ENCODE measurements around the gene OLFM4.

The OLFM4 gene

DNA sequence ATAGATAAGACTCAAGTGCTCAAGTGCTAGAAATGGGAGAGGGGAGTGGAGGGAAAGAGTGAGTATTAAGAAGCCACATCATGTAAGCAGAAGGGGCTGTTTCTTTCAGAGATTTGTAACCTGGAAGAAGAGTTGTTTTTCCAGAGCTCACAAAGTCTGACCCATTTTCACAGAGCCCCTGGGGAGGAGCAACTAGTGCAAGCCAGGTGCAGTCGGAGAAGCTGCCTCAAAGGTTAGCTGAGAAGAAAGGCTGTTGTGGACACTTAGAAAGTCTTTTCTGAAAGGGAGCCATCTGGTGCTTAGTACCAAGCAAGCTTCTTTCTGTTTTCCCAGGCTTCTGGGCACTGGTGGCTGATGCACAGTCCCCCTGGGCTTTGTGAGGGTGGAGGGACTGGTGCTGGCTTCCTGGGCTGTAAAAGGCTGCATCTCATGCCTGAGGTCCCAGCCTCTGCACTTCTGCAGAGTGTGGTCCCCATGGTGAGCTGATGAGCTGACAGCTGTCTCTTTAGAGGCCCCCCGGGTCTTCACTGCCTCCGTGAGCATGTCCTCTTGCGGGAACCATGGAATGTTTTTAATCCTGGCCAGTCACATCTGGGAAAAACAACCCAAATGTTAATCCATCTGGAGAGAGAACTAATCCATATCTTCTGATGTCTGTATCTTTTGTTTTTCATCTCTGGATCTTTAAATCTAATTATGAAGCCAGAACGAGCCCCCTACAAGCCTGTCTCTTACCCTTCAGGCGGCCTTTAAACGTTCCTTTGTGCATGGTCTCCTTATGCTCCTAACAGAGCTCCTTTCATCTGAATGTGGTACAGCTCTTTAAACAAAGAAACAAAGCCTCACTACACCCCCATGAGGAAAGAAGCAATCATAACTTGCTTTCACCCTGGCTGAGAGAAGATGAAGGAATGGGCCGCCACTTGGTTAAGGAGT is 40.2 kb downstream of the OLFM4 start:
- no peak for DNase-seq (ENCODE audit: low read depth)

DNA sequence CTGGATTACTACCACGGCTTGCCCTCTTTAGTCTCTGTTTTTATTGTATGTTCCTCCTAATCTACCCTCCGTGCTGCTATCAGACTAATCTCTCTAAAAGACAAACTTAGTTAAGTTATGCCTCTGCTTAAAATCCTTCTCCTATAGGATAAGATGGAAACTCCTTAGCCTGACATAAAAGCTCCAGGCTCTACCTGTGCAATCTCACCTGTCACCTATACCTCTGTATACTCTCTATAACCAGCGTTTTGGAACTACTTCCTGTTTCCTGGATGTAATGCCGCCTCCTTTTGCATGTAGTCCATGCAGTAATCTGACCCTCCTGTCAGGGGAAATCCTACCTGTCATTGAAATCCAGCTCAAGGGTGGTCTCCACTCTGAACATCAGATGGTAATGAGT is 41.2 kb downstream of the OLFM4 start:
- DNase-seq (ENCODE audit: low read depth): no peak

DNA sequence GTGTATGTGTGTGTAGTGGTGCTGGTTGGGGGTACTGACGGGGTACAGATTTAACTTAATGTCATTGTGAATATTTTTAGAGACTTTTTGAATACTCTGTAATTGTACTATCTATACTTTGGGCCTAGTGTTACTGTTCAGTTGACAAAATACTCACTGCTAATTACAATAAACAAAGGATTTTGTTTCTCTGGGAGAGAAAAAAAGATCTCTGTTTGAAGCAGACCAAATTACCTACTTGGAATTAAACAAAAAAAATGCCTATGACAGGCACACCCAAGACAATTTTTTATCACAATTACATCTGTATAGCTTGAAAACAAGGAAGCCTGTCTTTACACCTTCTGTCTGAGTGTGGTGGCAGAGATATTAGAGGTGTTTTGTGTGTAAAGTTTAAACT is 45.1 kb downstream of the OLFM4 start:
- DNase-seq (ENCODE audit: low read depth): no peak

DNA sequence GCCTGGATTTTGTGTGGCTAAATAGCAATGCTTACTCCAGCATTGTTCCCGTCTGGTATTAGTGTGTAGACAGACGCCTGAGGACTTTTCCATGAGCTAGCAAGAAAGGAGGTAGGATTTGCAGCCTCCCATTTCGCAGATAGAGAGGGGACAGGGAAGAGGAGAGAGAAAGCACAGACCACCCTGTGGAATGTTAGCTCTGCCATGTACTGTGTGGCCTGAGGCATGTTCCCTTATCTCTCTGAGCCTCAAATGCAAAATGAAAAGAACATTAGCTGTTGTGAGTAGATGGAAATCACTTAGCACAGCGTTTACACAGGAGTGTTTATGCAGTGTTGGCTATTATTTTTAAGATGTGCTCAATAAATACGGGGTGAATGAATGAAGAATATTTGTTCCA is 45.5 kb downstream of the OLFM4 start:
- no peak for DNase-seq (ENCODE audit: low read depth)

DNA sequence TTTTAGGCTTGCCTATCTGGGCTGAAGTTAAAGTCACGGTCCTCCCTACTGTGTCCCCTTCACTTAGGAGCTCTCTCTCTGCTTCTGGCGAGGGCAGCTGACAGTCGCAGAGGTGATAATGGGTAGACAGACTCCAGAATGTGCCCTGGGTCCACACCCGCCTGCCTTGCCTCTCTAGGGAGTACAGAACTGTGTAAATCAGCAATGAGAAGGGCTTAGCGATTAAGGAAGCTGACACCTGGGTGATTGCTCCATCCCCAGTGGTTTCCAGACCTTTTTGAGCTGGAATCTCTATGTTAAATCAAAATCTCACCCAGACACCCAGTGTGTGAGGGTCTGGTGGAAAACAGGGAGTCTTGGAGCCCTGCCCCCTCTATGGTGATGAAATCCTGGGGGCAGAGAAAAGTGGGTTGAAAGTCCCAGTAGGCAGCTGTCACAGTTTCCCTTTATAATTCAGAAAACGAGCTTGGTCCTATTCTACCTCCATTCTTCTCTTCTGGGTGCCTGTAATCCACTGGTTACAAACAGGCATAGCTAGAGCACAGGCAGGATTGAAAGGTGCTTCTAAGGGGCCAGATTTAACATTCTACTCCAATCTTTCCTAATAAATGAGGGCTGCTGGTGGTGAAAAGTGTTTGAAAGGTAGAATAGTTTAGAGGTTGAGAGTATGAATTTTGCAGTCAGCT is 46.9 kb downstream of the OLFM4 start:
- no peak for DNase-seq (ENCODE audit: low read depth)

DNA sequence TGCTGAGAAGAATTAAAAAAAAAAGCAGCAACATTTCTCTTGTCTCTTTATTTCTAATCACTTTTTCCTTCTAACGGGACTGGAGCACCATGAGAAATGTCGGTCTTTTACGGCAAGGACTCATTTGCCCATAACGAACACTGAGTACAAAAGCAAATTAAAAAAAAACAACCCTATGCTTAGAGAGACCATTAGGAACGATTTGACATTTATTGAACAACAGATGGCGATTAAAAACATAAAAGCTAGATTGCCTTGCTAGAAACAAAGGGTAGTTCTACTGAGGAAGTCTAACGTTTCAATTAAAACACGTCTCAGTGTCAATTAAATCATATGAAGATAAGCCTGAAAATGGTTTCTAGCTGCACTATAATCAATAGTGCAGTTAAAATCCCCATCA is 51.1 kb downstream of the OLFM4 start:
- DNase-seq (ENCODE audit: low read depth): no peak

DNA sequence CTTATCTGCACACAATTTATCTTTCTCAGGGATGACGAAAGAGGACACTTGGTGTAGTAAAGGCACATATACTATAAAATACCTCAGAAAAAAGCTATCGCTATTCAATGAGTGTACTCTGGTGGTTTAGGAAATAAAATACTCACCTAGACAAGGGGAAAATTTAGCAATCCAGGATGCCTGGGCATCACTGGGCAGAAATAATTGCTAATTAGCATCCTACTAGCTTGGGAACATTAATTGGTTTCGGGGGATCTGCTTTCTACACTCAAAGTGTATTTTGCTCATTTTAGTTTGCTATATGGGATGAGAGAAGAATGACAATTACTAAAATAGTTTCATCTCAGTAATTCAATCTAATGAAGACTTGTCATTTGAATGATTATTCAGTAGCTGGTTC is 60.3 kb downstream of the OLFM4 start:
- no peak for DNase-seq (ENCODE audit: low read depth)

DNA sequence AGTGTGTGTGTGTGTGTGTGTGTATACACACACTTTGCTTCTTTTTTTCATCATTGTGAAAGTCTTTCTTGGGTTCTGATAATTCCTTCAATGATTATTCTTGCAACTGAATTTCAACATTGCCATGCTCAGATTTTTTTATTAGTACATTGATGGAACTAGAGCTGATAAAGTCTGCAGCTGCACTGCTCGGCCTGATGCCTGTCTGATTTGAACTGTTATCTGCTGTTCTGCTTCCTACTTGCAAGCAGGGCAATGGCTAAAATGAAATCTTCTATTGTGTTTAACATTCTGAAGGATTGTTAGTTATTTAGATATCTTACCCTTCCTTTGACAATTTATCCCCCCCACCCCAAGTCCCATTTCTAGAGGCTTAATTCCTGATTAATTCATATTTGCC is 61.3 kb downstream of the OLFM4 start:
- DNase-seq (ENCODE audit: low read depth): no peak

DNA sequence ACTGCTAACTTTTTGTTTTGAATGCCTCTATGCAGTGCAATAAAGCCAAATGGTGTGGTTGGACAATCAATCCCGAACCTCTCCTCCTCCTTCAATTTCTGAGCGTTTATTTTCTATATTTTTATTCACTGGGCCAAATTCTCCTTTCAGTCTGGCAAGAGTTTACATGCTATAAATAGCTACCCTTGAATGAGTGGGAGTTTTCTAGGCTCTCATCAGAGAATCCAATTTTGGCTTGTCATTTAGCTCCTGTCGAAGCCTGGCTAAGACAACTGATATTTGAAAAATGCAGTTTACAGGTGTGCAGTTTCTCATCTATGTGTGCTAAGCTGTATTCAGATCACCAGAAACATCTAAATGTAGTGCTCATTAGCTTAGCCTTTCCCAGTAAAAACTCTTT is 61.8 kb downstream of the OLFM4 start:
- DNase-seq (ENCODE audit: low read depth): no peak

DNA sequence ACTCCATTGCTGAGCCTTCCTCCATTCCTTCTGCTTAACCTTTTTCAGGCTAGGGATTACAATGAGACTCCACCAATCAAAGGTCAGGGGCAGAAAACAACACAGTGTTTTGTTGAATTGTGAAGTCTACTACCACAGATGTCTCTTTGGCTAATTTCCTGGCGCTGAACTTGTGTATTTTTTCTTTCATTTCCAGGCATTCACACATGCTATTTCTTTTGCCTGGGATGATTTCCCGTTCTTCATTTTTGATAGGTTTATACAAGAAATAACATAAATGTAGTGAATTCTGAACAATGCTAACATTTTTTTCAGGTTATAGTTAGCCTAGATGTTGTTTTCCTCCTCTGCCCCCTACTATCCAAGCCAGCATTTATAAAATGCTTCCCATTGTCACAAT is 64.3 kb downstream of the OLFM4 start:
- DNase-seq (ENCODE audit: low read depth): no peak

DNA sequence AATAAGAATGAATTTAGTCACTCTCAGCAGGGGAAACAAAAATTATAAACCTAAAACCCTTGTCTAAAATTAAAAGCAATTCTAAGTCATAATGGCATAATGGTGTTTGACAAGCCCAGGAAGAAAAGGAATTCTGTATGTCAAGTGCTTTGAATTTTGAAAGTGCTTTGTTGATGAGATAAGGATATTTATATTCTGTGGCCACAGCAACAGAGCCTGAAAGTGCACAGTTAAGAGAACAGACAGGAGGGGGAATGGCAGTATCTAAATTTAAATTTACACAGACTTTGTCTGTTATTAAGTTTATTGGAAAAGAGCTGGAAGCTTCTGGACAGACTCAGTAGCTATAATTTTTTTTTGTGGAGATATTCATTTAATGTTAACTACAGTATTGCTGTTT is 69.8 kb downstream of the OLFM4 start:
- DNase-seq (ENCODE audit: low read depth): no peak

DNA sequence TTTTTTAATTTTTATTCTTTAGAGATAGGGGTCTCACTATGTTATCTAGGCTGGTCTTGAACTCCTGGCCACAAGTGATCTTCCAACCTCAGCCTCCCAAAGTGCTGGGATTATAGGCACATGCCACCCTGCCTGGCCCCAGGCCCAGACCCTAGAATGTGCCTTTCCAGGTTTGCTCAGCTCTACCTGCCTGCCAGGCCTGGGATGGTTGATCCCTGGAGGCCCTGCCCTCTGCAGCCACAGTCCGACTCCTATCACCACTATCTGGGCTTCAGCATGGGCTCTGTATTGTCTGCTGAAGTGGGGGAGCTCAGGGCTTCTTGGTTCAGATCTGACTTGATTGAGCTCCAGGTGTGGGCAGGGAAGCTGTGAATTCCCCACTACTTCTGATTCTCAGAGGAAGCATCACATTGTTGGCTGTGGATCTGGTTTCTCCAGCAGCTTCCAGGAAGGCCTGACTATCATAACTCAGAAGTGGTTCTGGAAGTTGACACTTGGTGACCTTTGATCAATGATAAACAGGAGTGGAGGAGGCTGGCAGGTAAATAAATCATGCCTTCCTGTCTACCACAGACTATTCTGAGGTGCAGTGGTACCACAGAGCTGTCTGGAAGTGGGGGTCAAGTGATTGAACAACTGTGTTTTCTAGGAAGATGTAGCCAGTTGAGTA is 71.9 kb downstream of the OLFM4 start:
- no peak for DNase-seq (ENCODE audit: low read depth)
